Stimulated activated CD8-positive, alpha-beta memory T cell treated with anti-CD3 and anti-CD28 coated beads, Interleukin-4, amount 100 ng/mL, for 48 hours (primary cell): ENCODE data around the gene FTSJ1.
"Not testable (repeated sequence)": the region's sequence is repeated elsewhere in the genome, so short reads cannot be mapped to it uniquely, and the experiment has no call there.

Source experiments
- DNase-seq: peaks from one replicate; pipeline ENCODE4 v3.0.0-alpha.2; 2020

The FTSJ1 gene

GRCh38 chrX:48475774-48476577 lies at the start of gene FTSJ1:
FTSJ1 (plus strand) TSS chrX:48476199; CDS start chrX:48478048, 1,849 bp downstream.
- peak; percentile 82 for DNase-seq

- DNase-seq: not testable (repeated sequence)
Measured at GRCh38 chrX:48427027-48427716, 48.8 kb upstream of the FTSJ1 start.

- not testable (repeated sequence) for DNase-seq
Measured at GRCh38 chrX:48429606-48430005, 46.4 kb upstream of the FTSJ1 start.

- DNase-seq: not testable (repeated sequence)
Measured at GRCh38 chrX:48430166-48430565, 45.8 kb upstream of the FTSJ1 start.

- DNase-seq: not testable (repeated sequence)
Measured at GRCh38 chrX:48433713-48434112, 42.3 kb upstream of the FTSJ1 start.

- DNase-seq: not testable (repeated sequence)
Measured at GRCh38 chrX:48447201-48447600, 28.8 kb upstream of the FTSJ1 start.

- DNase-seq: no peak
Measured at GRCh38 chrX:48450076-48450475, 25.9 kb upstream of the FTSJ1 start.

GRCh38 chrX:48451708-48452107 lies 24.3 kb upstream of the FTSJ1 start:
- no peak for DNase-seq

- no peak for DNase-seq
Measured at GRCh38 chrX:48456628-48457331, 19.2 kb upstream of the FTSJ1 start.

- DNase-seq: no peak
Measured at GRCh38 chrX:48458711-48459110, 17.3 kb upstream of the FTSJ1 start.

GRCh38 chrX:48459483-48459882 lies 16.5 kb upstream of the FTSJ1 start:
- DNase-seq: no peak

GRCh38 chrX:48460031-48460430 lies 16.0 kb upstream of the FTSJ1 start:
- no peak for DNase-seq

GRCh38 chrX:48460606-48461005 lies 15.4 kb upstream of the FTSJ1 start:
- DNase-seq: no peak

GRCh38 chrX:48461830-48462229 lies 14.2 kb upstream of the FTSJ1 start:
- peak; percentile 30 for DNase-seq

GRCh38 chrX:48465336-48465933 lies 10.6 kb upstream of the FTSJ1 start:
- DNase-seq: no peak

- DNase-seq: peak; percentile 73
Measured at GRCh38 chrX:48466696-48467095, 9.3 kb upstream of the FTSJ1 start.

- no peak for DNase-seq
Measured at GRCh38 chrX:48467281-48467761, 8.7 kb upstream of the FTSJ1 start.

- peak; percentile 64 for DNase-seq
Measured at GRCh38 chrX:48468247-48468671, 7.7 kb upstream of the FTSJ1 start.

GRCh38 chrX:48468693-48469691 lies 7.0 kb upstream of the FTSJ1 start:
- DNase-seq: peak; percentile 65

- DNase-seq: no peak
Measured at GRCh38 chrX:48470110-48470832, 5.7 kb upstream of the FTSJ1 start, which contains the start of gene SLC38A5. SLC38A5 (minus strand) TSS chrX:48470260; CDS start chrX:48467924, 2,336 bp downstream.

- no peak for DNase-seq
Measured at GRCh38 chrX:48470833-48471118, 5.2 kb upstream of the FTSJ1 start.
